ENCODE results near the gene PEX14. TPM values are rescaled to one million over a fixed set of nuclear protein-coding genes. Genes with fewer than 3 reads are reported as not detected.

Gene PEX14
- total and polyA plus RNA-seq, 2 donors (not counting 3 experiments of a cell fraction or from before 2014, with no cell fraction given): 19.5 to 26.5 TPM

DNA sequence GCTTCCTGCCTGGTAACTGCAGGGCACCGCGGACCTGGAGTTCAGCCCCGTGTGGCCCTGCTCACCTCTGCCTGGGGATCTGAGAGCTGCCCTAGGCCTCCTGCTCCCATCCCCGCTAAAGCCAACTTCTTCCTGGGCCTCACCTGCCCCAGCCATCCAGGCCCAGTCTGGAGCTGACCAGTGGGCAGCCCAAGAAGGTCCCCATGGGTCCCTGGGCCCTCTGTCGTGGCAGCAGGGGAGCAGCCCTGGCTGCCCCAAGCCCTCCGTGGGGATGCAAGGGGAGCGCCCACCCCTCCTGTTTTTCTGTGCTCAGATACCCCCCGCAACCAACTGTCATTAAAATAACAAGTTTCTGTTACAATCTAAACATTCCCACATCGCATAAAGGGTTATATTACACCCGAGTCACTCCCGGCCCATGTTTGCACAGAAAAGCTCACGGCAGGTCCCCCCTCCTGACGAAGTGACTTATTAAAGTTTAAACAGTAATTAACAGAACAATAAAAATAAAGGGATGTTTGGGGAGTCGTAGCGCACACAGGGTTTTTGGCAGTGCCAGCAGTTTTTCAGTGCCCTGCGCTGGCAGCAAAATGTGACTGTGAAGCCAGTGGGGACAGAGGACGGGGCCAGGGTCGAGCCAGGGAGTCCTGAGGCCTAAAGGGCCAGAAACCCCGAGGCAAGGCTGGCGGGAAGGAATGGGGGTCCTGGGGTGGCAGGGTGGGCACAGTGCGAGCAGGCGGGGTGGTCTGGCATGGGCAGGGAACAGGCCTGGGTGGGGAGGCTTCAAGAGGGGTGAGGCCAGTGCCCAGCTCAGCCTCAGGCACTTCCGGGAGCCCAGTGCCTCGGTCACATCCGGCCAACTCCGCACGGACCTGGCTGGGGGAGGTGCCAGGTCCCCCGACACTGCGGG, 200.2 kb downstream of the PEX14 start:
- no peaks in the 10 kb centered on the region for H3K36me3 ChIP-seq (ENCODE audit: control insufficient read depth in 2 of 2, extremely low read depth in 1 of 2, insufficient read depth in 2 of 2, low read length in 2 of 2)
- BruUV-seq (replicated peaks): no TSS peak
- H3K9ac ChIP-seq (replicated peaks; ENCODE audit: extremely low read depth, insufficient read depth, low read length): no peak overlapping the region
- dilution Hi-C loops (cut with MboI; ENCODE audit: extremely low pct_ligation_motif_present, low sequenced_read_pairs) (no loop called here), intact Hi-C loops (cut with micrococcal nuclease) (no loop called here)
- CTCF ChIA-PET: no interaction called here
- H4K20me1 ChIP-seq (replicated peaks; ENCODE audit: control insufficient read depth, extremely low read depth, insufficient read depth, low read length): no peaks in the 10 kb centered on the region
- H3K27ac ChIP-seq (ENCODE audit: insufficient read depth, low read depth, low read length): no peak overlapping the region
- no peak for DNase-seq (ENCODE audit: low read depth, low spot score)
- POLR2A ChIA-PET: no interaction called here
- no peak overlapping the region for H2AFZ ChIP-seq (ENCODE audit: low read depth, low read length)
- no peak for TF ChIP-seq POLR2A (IDR thresholded peaks at IDR 0.05; ENCODE audit: low read depth, low read length)
- no peak for TF ChIP-seq GATA2 (IDR thresholded peaks at IDR 0.05; ENCODE audit: insufficient read depth, insufficient read length, low read depth, low read length)
- TF ChIP-seq EZH2 (IDR thresholded peaks at IDR 0.05; ENCODE audit: borderline replicate concordance, low read depth, low read length, severe bottlenecking): no peak
- TF ChIP-seq CTCF (IDR thresholded peaks at IDR 0.05; ENCODE audit: extremely low read depth in 1 of 2, insufficient read depth in 1 of 2, low read depth in 1 of 2, low read length in 2 of 2): no peak
- H3K9me3 ChIP-seq (replicated peaks; ENCODE audit: control insufficient read depth, insufficient read depth, low read length): no peaks in the 10 kb centered on the region
- FAIRE-seq: no peak
- H3K9me1 ChIP-seq (replicated peaks; ENCODE audit: control insufficient read depth, extremely low read depth, insufficient read depth, low read length): no peaks in the 10 kb centered on the region
- no peak overlapping the region for H3K4me2 ChIP-seq (ENCODE audit: insufficient read depth, low read length)
- H3K79me2 ChIP-seq (ENCODE audit: control insufficient read depth, insufficient read depth, low read length): no peaks in the 10 kb centered on the region
- no peak overlapping the region for H3K4me3 ChIP-seq (replicated peaks in 1 of 3; ENCODE audit: insufficient read depth in 1 of 3, low read depth in 1 of 3, low read length in 3 of 3)
- H3K4me1 ChIP-seq (ENCODE audit: control insufficient read depth, extremely low read depth, insufficient read depth, low read length): no peaks in the 10 kb centered on the region
- H3K27me3 ChIP-seq (ENCODE audit: control insufficient read depth in 2 of 2, insufficient read depth in 2 of 2, low read length in 2 of 2): peaks cover 0 to 3% of the 10 kb centered on the region in 2 experiments

- Histone ChIP-seq H3K9me3 (replicated peaks; ENCODE audit: control insufficient read depth, insufficient read depth, low read length) (no peaks in the 10 kb centered on the region), H3K27ac (ENCODE audit: insufficient read depth, low read depth, low read length) (no peak overlapping the region), H3K9ac (replicated peaks; ENCODE audit: extremely low read depth, insufficient read depth, low read length) (no peak overlapping the region), H3K9me1 (replicated peaks; ENCODE audit: control insufficient read depth, extremely low read depth, insufficient read depth, low read length) (no peaks in the 10 kb centered on the region), H4K20me1 (replicated peaks; ENCODE audit: control insufficient read depth, extremely low read depth, insufficient read depth, low read length) (no peaks in the 10 kb centered on the region), H3K4me1 (ENCODE audit: control insufficient read depth, extremely low read depth, insufficient read depth, low read length) (no peaks in the 10 kb centered on the region), H3K4me2 (ENCODE audit: insufficient read depth, low read length) (no peak overlapping the region), H3K4me3 (replicated peaks in 1 of 3; ENCODE audit: insufficient read depth in 1 of 3, low read depth in 1 of 3, low read length in 3 of 3) (no peak overlapping the region), H3K79me2 (ENCODE audit: control insufficient read depth, insufficient read depth, low read length) (no peaks in the 10 kb centered on the region), H2AFZ (ENCODE audit: low read depth, low read length) (no peak overlapping the region), H3K27me3 (ENCODE audit: control insufficient read depth in 2 of 2, insufficient read depth in 2 of 2, low read length in 2 of 2) (peaks cover 0 to 3% of the 10 kb centered on the region in 2 experiments), H3K36me3 (ENCODE audit: control insufficient read depth in 2 of 2, extremely low read depth in 1 of 2, insufficient read depth in 2 of 2, low read length in 2 of 2) (no peaks in the 10 kb centered on the region)
- BruUV-seq (replicated peaks): no TSS peak
- TF ChIP-seq MYC (IDR thresholded peaks at IDR 0.05; ENCODE audit: low read depth, low read length): no peak
- no peak for TF ChIP-seq GATA2 (IDR thresholded peaks at IDR 0.05; ENCODE audit: insufficient read depth, insufficient read length, low read depth, low read length)
- TF ChIP-seq CTCF (IDR thresholded peaks at IDR 0.05; ENCODE audit: extremely low read depth in 1 of 2, insufficient read depth in 1 of 2, low read depth in 1 of 2, low read length in 2 of 2): no peak
- no peak for TF ChIP-seq POLR2AphosphoS5 (IDR thresholded peaks at IDR 0.05; ENCODE audit: insufficient read depth, low read depth, low read length)
- TF ChIP-seq FOS (IDR thresholded peaks at IDR 0.05; ENCODE audit: borderline replicate concordance, insufficient read depth, low read length): no peak
- TF ChIP-seq POLR2A (IDR thresholded peaks at IDR 0.05; ENCODE audit: low read depth, low read length): no peak
- TF ChIP-seq MAX (IDR thresholded peaks at IDR 0.05; ENCODE audit: insufficient read depth, insufficient read length): no peak
- no peak for TF ChIP-seq JUN (IDR thresholded peaks at IDR 0.05; ENCODE audit: borderline replicate concordance, insufficient read depth, insufficient read length, low read depth)
- TF ChIP-seq EZH2 (IDR thresholded peaks at IDR 0.05; ENCODE audit: borderline replicate concordance, low read depth, low read length, severe bottlenecking): no peak
- intact Hi-C loops (cut with micrococcal nuclease) (no loop called here), dilution Hi-C loops (cut with MboI; ENCODE audit: extremely low pct_ligation_motif_present, low sequenced_read_pairs) (no loop called here)
- FAIRE-seq (no peak), DNase-seq (ENCODE audit: low read depth, low spot score) (no peak)
- POLR2A ChIA-PET: no interaction called here
- CTCF ChIA-PET: no interaction called here
These were observed 201.1 kb downstream of the PEX14 start for GRCh38 chr1:10675813-10676212.

Data from endothelial cell of umbilical vein (primary cell).